Mesendoderm (in vitro differentiated cells): Measurements from ENCODE around the gene CTSW.

ENCODE experiments used
- DNase-seq: peaks from one replicate; pipeline ENCODE4 v3.0.0; 2013
- H2AK5ac ChIP-seq: 2 replicates; pipeline ENCODE4 v1.6.1; 2013; ENCODE audit warnings: low read length, inconsistent platforms
- H2BK120ac ChIP-seq: 2 replicates; pipeline ENCODE4 v1.6.1; 2013; ENCODE audit warnings: low read depth, mild to moderate bottlenecking, low read length, moderate library complexity, mixed read lengths
- H2BK15ac ChIP-seq: replicated peaks from 2 replicates; pipeline ENCODE4 v1.6.1; 2013; ENCODE audit warnings: low read depth, mild to moderate bottlenecking, moderate library complexity
- H2BK5ac ChIP-seq: 2 replicates; pipeline ENCODE4 v1.6.1; 2013; ENCODE audit warnings: low read length, inconsistent platforms
- H3K18ac ChIP-seq: 2 replicates; pipeline ENCODE4 v1.6.1; 2013; ENCODE audit warnings: mild to moderate bottlenecking, low read length, mixed read lengths
- H3K23ac ChIP-seq: one replicate; pipeline ENCODE4 v1.6.1; 2013; ENCODE audit warnings: low read length
- H3K27ac ChIP-seq: 2 replicates; pipeline ENCODE4 v1.5.1; 2013; ENCODE audit warnings: low read depth, mild to moderate bottlenecking, inconsistent platforms, low read length, moderate library complexity
- H3K27me3 ChIP-seq: 2 replicates; pipeline ENCODE4 v1.6.1; 2013; ENCODE audit warnings: low read length, control low read depth, mild to moderate bottlenecking, inconsistent platforms; ENCODE audit not compliant: insufficient read depth, poor library complexity
- H3K36me3 ChIP-seq: 2 replicates; pipeline ENCODE4 v1.6.1; 2013; ENCODE audit warnings: low read length, inconsistent platforms; ENCODE audit not compliant: control insufficient read depth, insufficient read depth
- H3K4ac ChIP-seq: one replicate; pipeline ENCODE4 v1.6.1; 2013; ENCODE audit warnings: low read depth, mild to moderate bottlenecking, low read length, moderate library complexity
- H3K4me1 ChIP-seq: 2 replicates; pipeline ENCODE4 v1.6.1; 2013; ENCODE audit warnings: low read depth, low read length, inconsistent platforms; ENCODE audit not compliant: control insufficient read depth
- H3K4me2 ChIP-seq: 2 replicates; pipeline ENCODE4 v1.6.1; 2013; ENCODE audit warnings: low read length
- H3K4me3 ChIP-seq: 2 replicates; pipeline ENCODE4 v1.5.1; 2013; ENCODE audit warnings: mild to moderate bottlenecking, low read length
- H3K56ac ChIP-seq: one replicate; pipeline ENCODE4 v1.6.1; 2013; ENCODE audit warnings: low read length
- H3K79me1 ChIP-seq: 2 replicates; pipeline ENCODE4 v1.6.1; 2013; ENCODE audit warnings: low read length, inconsistent platforms
- H3K79me2 ChIP-seq: 2 replicates; pipeline ENCODE4 v1.6.1; 2013; ENCODE audit warnings: mild to moderate bottlenecking, low read length; ENCODE audit not compliant: control insufficient read depth, insufficient read depth
- H3K9ac ChIP-seq: 2 replicates; pipeline ENCODE4 v1.6.1; 2013; ENCODE audit warnings: low read length, inconsistent platforms
- H4K5ac ChIP-seq: one replicate; pipeline ENCODE4 v1.6.1; 2013; ENCODE audit warnings: low read length
- H4K8ac ChIP-seq: one replicate; pipeline ENCODE4 v1.6.1; 2013; ENCODE audit warnings: low read depth, mild to moderate bottlenecking, control low read depth, low read length, moderate library complexity
- WGBS: extraction: QIAGEN DNeasy Blood & Tissue Kit; methylation state at CpG from one replicate; pipeline ENCODE4 v1.1.7; 2013; ENCODE audit warnings: low lambda C conversion rate, missing lambda C conversion rate; ENCODE audit not compliant: insufficient coverage; ENCODE audit errors: extremely low coverage; 5-methylcytosine and 5-hydroxymethylcytosine counted together

CTSW gene

GRCh38 chr11:65868907-65869306 lies 10.7 kb upstream of the CTSW start:
- H3K23ac ChIP-seq: no peak overlapping the region
- H3K27ac ChIP-seq: no peak overlapping the region
- H4K5ac ChIP-seq: no peak overlapping the region
- no peak overlapping the region for H2AK5ac ChIP-seq
- H3K36me3 ChIP-seq: peaks cover 9% of the 10 kb centered on the region
- H3K4me1 ChIP-seq: no peaks in the 10 kb centered on the region
- no peaks in the 10 kb centered on the region for H3K27me3 ChIP-seq
- no peak overlapping the region for H3K56ac ChIP-seq
- H2BK15ac ChIP-seq: no peak overlapping the region
- H4K8ac ChIP-seq: no peak overlapping the region
- no peak overlapping the region for H3K9ac ChIP-seq
- H3K4me3 ChIP-seq: no peak overlapping the region
- H2BK5ac ChIP-seq: no peak overlapping the region
- H3K4ac ChIP-seq: no peak overlapping the region
- H3K18ac ChIP-seq: no peak overlapping the region
- H3K4me2 ChIP-seq: no peak overlapping the region
- no peaks in the 10 kb centered on the region for H3K79me2 ChIP-seq
- WGBS: no CpG with 5 or more reads among the region's 3 CpGs
- no peak for DNase-seq
- no peak overlapping the region for H2BK120ac ChIP-seq
- H3K79me1 ChIP-seq: no peaks in the 10 kb centered on the region

DNA sequence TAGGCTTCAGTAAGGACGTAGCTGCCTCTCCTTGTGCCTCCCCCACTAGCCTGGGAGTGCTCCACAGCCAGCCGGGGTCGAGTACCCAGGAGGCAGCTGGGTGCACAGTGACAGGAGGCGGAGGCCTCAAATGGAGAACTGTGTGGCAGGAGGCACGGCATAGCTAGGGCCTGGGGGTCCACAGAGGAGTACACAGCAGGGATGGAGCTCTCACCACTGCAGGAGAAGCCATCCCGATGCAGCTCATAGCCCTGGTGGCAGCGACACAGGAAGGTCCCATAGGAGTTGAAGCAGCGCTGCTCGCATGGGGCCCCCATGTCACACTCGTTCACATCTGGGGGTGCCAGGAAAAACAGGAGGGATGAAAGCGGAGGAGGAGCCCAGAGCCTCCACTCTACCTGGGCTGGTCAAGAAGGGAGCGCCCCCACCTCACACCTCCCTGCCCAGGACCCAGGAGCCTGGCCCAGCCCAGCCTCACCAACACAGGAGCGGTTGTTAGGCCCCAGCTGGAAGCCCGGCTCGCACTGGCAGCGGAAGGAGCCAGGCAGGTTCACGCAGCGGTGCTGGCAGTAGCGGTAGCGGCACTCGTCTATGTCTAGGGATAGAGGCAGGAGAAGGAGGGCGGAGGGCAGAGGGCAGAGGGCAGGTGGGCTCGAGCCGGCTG lies 9.9 kb upstream of the CTSW start:
- no peaks in the 10 kb centered on the region for H3K4me1 ChIP-seq
- no peak overlapping the region for H4K5ac ChIP-seq
- H3K79me1 ChIP-seq: no peaks in the 10 kb centered on the region
- H3K18ac ChIP-seq: no peak overlapping the region
- no peak overlapping the region for H3K27ac ChIP-seq
- H2BK120ac ChIP-seq: no peak overlapping the region
- H3K4ac ChIP-seq: no peak overlapping the region
- H3K36me3 ChIP-seq: peaks cover 4% of the 10 kb centered on the region
- H3K79me2 ChIP-seq: no peaks in the 10 kb centered on the region
- no CpG with 5 or more reads among the region's 24 CpGs for WGBS
- no peak for DNase-seq
- no peak overlapping the region for H3K4me2 ChIP-seq
- H3K9ac ChIP-seq: no peak overlapping the region
- no peak overlapping the region for H3K56ac ChIP-seq
- no peak overlapping the region for H2BK15ac ChIP-seq
- H2BK5ac ChIP-seq: no peak overlapping the region
- H4K8ac ChIP-seq: no peak overlapping the region
- no peak overlapping the region for H3K4me3 ChIP-seq
- no peak overlapping the region for H3K23ac ChIP-seq
- H3K27me3 ChIP-seq: no peaks in the 10 kb centered on the region
- no peak overlapping the region for H2AK5ac ChIP-seq

- no peak overlapping the region for H3K23ac ChIP-seq
- no peak overlapping the region for H3K9ac ChIP-seq
- DNase-seq: no peak
- H4K5ac ChIP-seq: no peak overlapping the region
- H2BK15ac ChIP-seq: no peak overlapping the region
- H3K4me1 ChIP-seq: no peaks in the 10 kb centered on the region
- H3K27ac ChIP-seq: no peak overlapping the region
- no peak overlapping the region for H4K8ac ChIP-seq
- no peak overlapping the region for H3K4me2 ChIP-seq
- no peak overlapping the region for H2BK5ac ChIP-seq
- H3K79me1 ChIP-seq: no peaks in the 10 kb centered on the region
- H2AK5ac ChIP-seq: no peak overlapping the region
- no peaks in the 10 kb centered on the region for H3K79me2 ChIP-seq
- H2BK120ac ChIP-seq: no peak overlapping the region
- no peak overlapping the region for H3K56ac ChIP-seq
- H3K4me3 ChIP-seq: no peak overlapping the region
- no CpG with 5 or more reads among the region's 11 CpGs for WGBS
- H3K27me3 ChIP-seq: no peaks in the 10 kb centered on the region
- no peak overlapping the region for H3K4ac ChIP-seq
- H3K18ac ChIP-seq: no peak overlapping the region
- peaks cover 4% of the 10 kb centered on the region for H3K36me3 ChIP-seq
Observed at GRCh38 chr11:65870307-65870658, 9.4 kb upstream of the CTSW start.

DNA sequence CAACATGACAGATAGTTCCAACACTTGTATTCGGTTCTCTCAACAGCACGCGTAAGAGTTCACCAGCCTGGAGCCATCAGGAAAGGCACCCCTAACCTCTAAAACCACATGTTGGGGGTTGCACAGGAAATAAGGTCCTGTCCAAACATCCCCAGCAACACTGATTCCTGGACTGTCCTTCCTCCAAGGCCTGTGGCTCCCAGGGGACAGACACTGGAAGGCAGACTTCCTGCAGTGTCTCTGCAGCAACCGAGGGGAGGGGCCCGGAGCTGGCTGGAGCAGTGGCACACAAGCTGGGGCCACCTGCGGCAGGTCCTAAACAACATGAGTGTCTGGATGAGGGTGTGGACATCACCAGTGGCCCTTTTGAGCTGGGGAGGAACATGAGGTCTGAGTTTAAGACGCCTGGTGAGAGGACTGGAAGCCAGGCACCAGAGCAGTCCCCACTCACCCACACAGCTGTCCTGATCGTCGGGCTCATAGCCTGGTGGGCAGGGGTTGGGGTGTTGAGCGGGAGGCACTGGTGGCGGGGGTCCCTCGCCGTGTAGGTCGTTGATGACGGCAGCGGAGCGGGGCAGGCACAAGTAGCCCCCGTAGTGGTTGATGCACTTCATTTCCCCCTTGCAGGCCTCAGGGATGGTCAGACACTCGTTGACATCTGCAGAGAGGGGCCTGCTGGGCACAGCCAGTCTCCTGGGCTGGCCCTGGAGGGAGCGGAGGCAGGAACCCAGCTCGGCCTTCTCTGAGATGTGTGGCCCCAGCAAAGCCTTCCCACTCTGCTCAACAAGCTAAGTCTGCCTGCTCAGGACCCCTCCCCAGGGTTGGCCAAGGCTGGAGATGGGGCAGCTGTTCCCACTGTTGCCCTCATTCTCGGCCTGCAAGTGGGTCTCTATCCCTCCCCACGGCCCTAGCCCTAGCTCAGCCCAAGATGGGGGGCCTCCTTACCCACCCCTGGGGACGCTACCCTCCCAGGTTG lies 8.6 kb upstream of the CTSW start:
- H4K8ac ChIP-seq: no peak overlapping the region
- no peak overlapping the region for H3K4me3 ChIP-seq
- no peak overlapping the region for H3K27ac ChIP-seq

GRCh38 chr11:65871811-65872548 lies 7.7 kb upstream of the CTSW start:
- Histone ChIP-seq H3K4me2 (peak overlapping the region; percentile 13), H3K23ac (peak overlapping the region; percentile 29)
- DNase-seq: peak; percentile 62

More for the DNA sequence above, 8.6 kb upstream of the CTSW start:
- no peak for DNase-seq
- H3K79me1 ChIP-seq: no peaks in the 10 kb centered on the region
- H3K23ac ChIP-seq: no peak overlapping the region
- no peak overlapping the region for H2BK5ac ChIP-seq
- peaks cover 1% of the 10 kb centered on the region for H3K36me3 ChIP-seq
- no peak overlapping the region for H4K5ac ChIP-seq
- H3K79me2 ChIP-seq: no peaks in the 10 kb centered on the region
- peak overlapping the region; percentile 93 for H3K56ac ChIP-seq
- no peak overlapping the region for H3K4ac ChIP-seq
- H2BK120ac ChIP-seq: no peak overlapping the region
- WGBS: no CpG with 5 or more reads among the region's 24 CpGs
- H3K4me2 ChIP-seq: no peak overlapping the region
- no peaks in the 10 kb centered on the region for H3K27me3 ChIP-seq
- H3K9ac ChIP-seq: peak overlapping the region; percentile 64
- no peak overlapping the region for H2BK15ac ChIP-seq
- no peaks in the 10 kb centered on the region for H3K4me1 ChIP-seq
- H3K18ac ChIP-seq: no peak overlapping the region
- no peak overlapping the region for H2AK5ac ChIP-seq

More at GRCh38 chr11:65871811-65872548, 7.7 kb upstream of the CTSW start:
- peak overlapping the region; percentile 64 for H3K9ac ChIP-seq
- H3K56ac ChIP-seq: peak overlapping the region; percentile 93
- H3K27me3 ChIP-seq: no peaks in the 10 kb centered on the region
- no peaks in the 10 kb centered on the region for H3K79me2 ChIP-seq
- H3K36me3 ChIP-seq: no peaks in the 10 kb centered on the region
- H3K27ac ChIP-seq: no peak overlapping the region
- H2BK15ac ChIP-seq: no peak overlapping the region
- no peaks in the 10 kb centered on the region for H3K79me1 ChIP-seq
- H4K5ac ChIP-seq: no peak overlapping the region
- H3K18ac ChIP-seq: peak overlapping the region; percentile 94
- H4K8ac ChIP-seq: no peak overlapping the region
- no peak overlapping the region for H2AK5ac ChIP-seq
- H2BK120ac ChIP-seq: peak overlapping the region; percentile 38
- no peak overlapping the region for H3K4me3 ChIP-seq
- peak overlapping the region; percentile 88 for H3K4ac ChIP-seq
- no CpG with 5 or more reads among the region's 26 CpGs for WGBS
- H3K4me1 ChIP-seq: no peaks in the 10 kb centered on the region
- H2BK5ac ChIP-seq: no peak overlapping the region
